HG03432 (cell line): ENCODE results near the gene ANKFN1.
"Not testable (repeated sequence)": the region's sequence is repeated elsewhere in the genome, so short reads cannot be mapped to it uniquely, and the experiment has no call there.

Experiments
- ATAC-seq: cut with Tn5 transposase; IDR thresholded peaks from one replicate; pipeline ENCODE4 v1.9.1; 2021; ENCODE audit warnings: mild to moderate bottlenecking, moderate library complexity; ENCODE audit not compliant: unreplicated experiment

ANKFN1 gene

DNA sequence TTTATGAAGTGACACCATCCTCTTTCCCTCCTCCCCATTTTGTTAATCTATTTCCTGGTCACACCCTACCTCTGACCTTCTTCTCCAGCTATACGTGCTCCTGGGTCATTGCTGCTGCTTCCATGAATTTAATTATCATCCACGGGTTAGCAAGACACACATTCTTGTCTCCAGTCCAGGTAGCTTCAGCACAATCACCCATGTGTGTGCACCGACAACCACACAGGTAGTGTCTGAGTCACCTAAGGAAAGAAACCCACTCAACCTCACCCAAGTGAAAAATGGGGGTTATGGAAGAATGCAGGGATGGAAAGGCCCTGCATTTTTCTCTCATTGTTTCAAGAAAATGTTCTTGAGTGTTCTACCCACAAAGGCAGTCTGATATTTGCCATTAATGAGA is 135.5 kb downstream of the ANKFN1 start:
- ATAC-seq: not testable (repeated sequence)

DNA sequence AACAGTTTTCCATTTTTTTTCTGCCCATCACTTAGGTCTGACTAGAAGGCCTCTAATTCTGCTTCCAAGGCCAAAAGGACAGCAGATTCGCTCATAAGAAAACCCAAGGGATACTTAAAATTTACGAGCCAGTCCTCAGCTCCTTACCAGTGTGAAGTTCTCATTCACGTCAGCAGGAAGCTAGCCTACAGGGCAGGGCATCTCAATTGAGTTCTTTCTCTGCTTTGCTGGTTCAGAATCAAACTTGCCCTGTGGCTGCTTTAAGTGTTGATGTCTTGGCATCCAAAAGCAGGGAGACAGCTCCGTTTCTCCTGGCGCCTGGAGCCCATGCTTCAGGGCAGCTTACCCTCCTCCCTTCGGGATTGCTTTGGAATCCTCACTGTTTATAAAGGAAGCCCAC is 136.0 kb downstream of the ANKFN1 start:
- no peak for ATAC-seq

GRCh38 chr17:56290101-56290801 is 137.0 kb downstream of the ANKFN1 start:
- no peak for ATAC-seq

DNA sequence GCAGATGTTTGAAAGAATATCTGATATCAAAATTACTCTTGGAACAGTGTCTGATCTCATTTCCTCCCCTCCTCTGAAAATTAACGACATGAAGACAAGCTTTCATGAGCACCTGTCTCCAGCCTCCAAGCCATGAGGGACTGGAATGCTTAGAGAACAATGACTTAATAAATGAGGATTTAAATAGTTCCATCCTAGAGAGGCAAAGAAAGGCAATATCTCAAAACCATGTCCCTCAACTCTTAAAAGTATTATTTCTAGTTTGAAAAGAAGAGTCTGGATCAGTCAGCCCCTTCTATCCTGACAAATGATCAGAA is 137.5 kb downstream of the ANKFN1 start:
- no peak for ATAC-seq

- no peak for ATAC-seq
Observed at GRCh38 chr17:56291226-56291805, 138.0 kb downstream of the ANKFN1 start.

- ATAC-seq: no peak
Observed at GRCh38 chr17:56292010-56292409, 138.7 kb downstream of the ANKFN1 start.

DNA sequence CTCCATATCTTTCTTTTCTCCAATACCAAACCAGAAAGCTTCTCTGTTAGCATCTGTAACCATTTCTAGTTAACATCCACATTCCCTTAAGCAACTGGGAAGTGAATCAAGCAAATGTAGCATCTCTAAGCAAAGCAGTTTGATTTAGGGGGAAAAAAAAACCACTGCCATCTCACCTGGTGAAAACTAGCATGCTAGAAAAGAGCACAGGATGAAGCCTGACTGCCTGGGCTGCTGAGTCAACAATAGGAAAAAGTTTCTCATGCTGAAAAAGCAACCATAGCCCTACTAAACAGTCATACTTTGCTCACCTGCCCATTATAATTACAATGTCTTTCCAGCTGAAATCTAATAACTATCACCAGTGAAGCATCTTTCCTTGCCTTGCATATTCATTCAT is 139.3 kb downstream of the ANKFN1 start:
- ATAC-seq: no peak

GRCh38 chr17:56297184-56297583 is 143.9 kb downstream of the ANKFN1 start:
- ATAC-seq: no peak

DNA sequence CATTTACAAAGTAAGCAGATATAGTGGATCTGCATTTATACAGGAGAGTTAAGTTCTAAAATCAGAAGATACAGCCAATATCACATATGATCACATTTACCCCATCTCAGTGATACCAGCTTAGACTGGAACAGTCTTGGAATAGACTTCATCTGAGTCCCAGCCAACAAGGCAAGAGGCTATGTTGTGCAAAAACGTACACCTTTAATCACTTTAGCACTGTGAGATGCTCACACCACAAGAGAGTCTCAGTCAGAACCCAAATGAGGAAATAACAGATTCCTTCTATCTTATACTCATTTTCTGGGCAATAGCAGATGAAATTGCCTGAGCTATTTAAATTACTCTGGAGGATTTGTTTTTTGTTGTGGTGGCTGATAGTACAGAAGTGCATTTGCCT is 145.6 kb downstream of the ANKFN1 start:
- ATAC-seq: no peak

DNA sequence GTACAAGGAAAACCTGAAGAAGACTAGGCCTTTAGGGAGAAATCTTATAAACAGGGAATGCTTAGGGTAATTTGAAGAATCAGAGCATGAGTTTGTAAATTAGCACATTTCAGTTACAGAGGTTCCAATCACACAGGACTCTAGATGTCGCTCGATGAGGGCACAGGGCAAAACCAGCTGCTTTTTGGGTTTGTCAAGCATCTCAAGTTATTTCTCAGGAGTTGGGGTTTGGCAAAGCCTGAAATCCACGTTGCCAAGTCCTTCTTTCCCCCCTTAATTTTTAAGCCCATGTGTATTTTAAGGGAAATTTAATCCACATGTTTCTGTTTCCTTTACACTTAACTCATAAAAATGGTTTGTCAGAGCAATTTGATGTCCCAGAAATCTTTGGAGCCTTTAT is 146.9 kb downstream of the ANKFN1 start:
- no peak for ATAC-seq

- ATAC-seq: no peak
Observed at GRCh38 chr17:56305007-56305406, 151.7 kb downstream of the ANKFN1 start.

- no peak for ATAC-seq
Observed at GRCh38 chr17:56309897-56310296, 156.6 kb downstream of the ANKFN1 start.

DNA sequence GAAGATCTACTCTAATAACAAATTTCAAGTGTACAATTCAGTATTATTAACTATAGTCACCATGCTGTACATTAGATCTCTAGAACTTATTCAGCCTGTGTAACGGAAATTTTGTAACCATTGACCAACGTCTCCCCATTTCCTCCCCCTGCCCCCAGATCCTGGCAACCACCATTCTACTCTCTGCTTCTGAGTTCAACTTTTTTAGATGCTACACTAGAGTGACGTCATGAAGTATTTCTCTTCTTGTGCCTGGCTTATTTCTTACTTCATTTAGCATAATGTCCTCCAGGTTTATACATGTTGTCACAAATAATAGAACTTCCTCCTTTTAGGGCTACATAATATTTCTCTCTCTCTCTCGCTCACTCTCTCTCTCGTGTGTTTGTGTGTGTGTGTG is 157.5 kb downstream of the ANKFN1 start:
- no peak for ATAC-seq

GRCh38 chr17:56313201-56313600 is 159.9 kb downstream of the ANKFN1 start:
- ATAC-seq: no peak

- ATAC-seq: no peak
Observed at GRCh38 chr17:56314026-56314425, 160.8 kb downstream of the ANKFN1 start.

DNA sequence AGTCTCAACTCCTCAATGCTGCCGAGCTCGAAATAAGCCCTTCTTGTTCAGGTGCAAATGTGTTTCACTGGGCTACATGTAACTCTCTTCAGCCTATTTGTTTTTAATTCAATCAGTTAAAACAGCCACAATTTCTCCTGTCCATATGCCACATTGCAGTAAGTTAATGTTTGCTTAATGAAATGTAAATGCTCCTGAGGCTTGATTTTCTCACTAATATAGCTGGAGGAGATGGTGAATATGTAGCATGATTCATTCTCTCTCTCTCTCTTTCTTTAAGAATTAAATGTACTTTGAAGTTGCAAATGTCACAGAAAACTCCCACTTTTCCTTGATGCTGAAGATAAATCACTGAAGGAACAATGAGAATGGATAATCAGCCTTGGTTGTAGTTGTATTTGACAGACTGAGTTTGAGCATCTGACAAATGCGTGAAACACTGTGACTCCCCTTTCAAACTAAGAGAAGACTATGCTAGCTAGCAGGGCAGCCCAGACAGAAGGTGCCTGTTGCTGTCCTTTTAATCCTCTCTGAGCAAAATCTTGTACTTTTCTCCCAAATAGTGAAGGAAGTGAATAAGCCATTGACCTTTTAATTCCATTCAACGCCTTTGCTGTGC is 161.8 kb downstream of the ANKFN1 start:
- ATAC-seq: no peak

- no peak for ATAC-seq
Observed at GRCh38 chr17:56316604-56317003, 163.3 kb downstream of the ANKFN1 start.

- no peak for ATAC-seq
Observed at GRCh38 chr17:56317351-56318208, 164.3 kb downstream of the ANKFN1 start.

GRCh38 chr17:56319531-56319930 is 166.3 kb downstream of the ANKFN1 start:
- ATAC-seq: peak; percentile 69

DNA sequence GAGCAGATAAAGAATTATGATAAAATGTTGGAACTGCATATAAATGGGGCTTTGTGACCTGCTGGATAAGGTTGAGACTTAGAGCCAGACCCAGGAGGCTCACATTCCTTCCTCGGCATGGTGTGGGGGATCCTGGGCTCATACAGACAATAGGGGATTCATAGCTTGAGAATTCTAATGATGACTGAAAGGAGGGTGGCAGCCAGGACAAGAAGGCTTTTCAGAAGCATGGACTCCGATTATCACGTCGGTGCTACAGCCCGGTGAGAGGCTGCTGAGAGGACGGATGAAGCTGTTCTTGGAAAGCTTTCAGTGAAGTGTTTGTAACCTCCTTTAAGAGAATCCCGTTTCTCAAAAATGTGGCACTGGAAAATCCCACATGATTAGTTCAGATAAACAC is 167.2 kb downstream of the ANKFN1 start:
- ATAC-seq: no peak

- ATAC-seq: no peak
Observed at GRCh38 chr17:56322991-56323390, 169.7 kb downstream of the ANKFN1 start.

DNA sequence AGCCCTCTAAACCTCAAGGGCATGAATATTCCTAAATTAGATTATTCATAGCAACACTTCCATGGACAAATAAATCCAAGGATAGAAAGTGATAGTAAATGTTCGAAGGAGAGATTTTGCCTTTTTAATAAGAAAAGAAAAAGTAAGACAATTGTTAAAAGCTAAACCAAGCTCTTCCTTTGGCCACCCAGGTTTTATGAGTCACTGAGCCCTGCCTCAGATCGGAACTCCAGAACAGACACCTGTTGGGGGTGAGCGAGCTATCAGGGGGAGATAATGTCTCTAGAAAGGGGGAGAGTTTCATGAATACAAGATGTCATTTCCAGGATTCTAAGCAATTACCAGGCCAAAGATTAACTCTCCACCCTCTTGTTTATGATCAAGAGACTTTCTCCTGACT is 171.4 kb downstream of the ANKFN1 start:
- no peak for ATAC-seq
